ENCODE results near the gene HERC4.

HERC4 gene, protein sequence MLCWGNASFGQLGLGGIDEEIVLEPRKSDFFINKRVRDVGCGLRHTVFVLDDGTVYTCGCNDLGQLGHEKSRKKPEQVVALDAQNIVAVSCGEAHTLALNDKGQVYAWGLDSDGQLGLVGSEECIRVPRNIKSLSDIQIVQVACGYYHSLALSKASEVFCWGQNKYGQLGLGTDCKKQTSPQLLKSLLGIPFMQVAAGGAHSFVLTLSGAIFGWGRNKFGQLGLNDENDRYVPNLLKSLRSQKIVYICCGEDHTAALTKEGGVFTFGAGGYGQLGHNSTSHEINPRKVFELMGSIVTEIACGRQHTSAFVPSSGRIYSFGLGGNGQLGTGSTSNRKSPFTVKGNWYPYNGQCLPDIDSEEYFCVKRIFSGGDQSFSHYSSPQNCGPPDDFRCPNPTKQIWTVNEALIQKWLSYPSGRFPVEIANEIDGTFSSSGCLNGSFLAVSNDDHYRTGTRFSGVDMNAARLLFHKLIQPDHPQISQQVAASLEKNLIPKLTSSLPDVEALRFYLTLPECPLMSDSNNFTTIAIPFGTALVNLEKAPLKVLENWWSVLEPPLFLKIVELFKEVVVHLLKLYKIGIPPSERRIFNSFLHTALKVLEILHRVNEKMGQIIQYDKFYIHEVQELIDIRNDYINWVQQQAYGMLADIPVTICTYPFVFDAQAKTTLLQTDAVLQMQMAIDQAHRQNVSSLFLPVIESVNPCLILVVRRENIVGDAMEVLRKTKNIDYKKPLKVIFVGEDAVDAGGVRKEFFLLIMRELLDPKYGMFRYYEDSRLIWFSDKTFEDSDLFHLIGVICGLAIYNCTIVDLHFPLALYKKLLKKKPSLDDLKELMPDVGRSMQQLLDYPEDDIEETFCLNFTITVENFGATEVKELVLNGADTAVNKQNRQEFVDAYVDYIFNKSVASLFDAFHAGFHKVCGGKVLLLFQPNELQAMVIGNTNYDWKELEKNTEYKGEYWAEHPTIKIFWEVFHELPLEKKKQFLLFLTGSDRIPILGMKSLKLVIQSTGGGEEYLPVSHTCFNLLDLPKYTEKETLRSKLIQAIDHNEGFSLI

DNA sequence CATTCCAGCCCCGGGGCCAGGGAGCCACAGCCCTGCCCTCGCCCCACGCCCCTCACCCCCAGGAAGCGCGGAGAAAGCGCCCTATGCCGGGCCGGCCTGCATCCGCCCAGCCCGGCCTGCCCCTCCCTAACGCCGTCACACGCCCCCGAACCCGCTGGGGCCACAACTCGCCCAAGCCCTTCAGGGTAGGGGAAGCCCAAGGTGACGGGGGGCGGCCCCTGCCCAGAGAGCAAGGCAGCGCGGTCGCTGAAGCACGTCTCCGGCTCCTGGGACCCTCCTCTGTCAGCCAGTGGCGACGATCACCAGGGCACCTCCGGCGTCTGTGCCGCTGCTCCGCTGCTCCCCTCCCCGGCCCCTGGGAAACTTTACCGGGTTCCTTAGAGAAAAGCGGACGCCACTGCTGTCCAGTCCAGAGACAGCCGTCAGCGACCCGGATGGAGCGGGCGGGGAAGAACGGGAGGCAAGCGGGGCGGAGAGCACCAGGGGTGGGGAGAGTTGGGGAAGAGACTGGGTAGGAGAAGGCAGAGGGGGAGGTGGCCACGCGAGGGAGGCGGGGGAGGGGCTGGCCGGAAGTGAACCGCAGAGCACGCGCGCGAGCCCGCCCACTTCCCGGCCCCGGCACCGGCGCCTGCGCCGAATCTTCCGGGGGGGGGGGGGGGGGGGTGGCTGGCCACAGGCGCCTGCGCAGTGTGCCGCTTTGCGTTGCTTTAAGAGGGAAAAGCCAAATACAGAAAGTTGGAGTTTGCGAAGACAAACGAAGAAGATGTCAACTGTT, at the start of gene HERC4:
Gene HERC4, minus strand, starts transcription at position 509 of the 775 bp plus-strand sequence. CDS start 2,175 bp downstream, outside the sequence.
- peak; percentile 95 for DNase-seq

GRCh38 chr10:68124718-68125117, 49.6 kb upstream of the HERC4 start:
- no peak for DNase-seq

DNA sequence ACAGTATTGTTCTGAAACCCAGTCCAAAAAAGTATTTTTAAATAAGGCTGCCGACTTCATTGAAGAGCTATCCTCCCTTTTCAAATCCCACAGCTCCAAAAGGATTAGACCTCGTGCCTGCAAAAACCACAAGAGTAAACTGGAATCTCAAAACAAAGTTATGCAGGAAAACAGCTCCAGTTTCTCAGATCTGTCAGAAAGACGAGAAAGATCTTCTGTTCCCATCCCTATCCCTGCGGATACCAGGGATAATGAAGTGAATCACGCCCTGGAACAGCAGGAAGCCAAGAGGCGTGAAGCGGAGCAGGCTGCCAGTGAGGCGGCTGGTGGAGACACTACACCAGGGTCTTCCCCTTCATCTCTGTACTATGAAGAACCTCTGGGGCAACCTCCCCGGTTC, 46.8 kb upstream of the HERC4 start:
- DNase-seq: no peak

GRCh38 chr10:68121020-68121743, 46.1 kb upstream of the HERC4 start:
- no peak for DNase-seq

- DNase-seq: no peak
Measured at GRCh38 chr10:68118657-68119056, 43.6 kb upstream of the HERC4 start.

GRCh38 chr10:68112837-68113236, 37.8 kb upstream of the HERC4 start:
- DNase-seq: no peak

GRCh38 chr10:68111584-68111983, 36.5 kb upstream of the HERC4 start:
- DNase-seq: no peak

- peak; percentile 58 for DNase-seq
Measured at GRCh38 chr10:68110027-68110426, 34.9 kb upstream of the HERC4 start.

DNA sequence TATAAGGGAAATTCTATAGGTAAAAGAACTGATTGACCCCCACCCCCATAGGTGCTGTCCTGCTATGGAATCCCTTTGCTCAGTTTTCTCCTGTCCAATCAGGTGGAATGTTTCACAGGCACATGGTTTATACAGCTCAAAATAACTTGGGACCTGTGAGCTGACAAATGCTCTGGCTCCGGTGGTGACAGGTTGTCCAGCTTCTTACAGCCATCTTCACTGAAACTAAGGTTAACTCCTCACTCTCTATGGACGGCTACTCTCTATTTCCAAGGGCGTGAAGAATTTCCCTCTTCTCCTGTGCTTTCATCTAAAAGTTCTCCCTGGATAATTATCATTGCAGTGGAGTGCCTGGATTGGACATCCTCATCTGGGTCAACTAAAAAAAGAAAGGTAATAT, 34.2 kb upstream of the HERC4 start, which contains the start of gene MYPN:
Gene MYPN, plus strand, starts transcription at position 158 of the 400 bp plus-strand sequence. CDS start 11,951 bp downstream, outside the sequence.
- DNase-seq: no peak

- no peak for DNase-seq
Measured at GRCh38 chr10:68108653-68109052, 33.6 kb upstream of the HERC4 start.

DNA sequence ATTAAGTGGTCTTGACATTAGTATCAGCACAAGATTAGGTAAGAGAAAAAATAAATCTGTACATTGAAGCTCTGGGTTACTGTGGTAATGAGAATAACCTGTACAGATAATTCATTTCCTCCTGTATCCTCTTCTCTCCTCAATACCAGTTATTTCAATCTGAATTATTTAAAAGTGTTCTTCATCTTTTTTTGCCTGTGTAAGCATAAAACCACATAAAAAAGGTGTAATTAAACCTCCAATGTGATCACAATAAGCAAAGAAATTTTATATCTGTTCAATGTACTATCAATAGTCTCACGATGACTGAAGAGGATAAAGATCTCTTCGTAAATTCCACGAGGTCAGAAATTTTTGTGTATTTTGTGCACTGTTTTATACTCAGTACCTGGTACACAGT, 33.0 kb upstream of the HERC4 start:
- DNase-seq: no peak

DNA sequence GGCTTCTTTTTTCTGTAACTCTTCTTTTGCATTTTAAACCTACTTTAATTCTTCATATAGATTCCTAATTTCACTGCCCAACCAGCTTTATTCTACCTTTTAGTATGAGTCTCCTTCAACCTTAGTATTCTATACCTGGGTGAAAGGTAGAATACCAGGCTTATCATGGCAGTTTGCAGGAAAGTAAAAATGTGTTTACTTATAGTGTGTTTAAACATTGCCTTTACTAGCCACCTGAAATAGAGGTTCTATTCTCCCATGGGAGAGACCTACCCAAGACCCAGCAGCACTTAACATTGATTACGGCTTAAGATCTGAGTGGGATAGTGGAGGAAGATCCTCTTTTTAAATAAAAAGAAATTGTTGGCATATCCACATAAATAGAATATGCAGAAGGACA, 32.6 kb upstream of the HERC4 start:
- DNase-seq: no peak

- DNase-seq: peak; percentile 97
Measured at GRCh38 chr10:68106656-68107055, 31.6 kb upstream of the HERC4 start.

DNA sequence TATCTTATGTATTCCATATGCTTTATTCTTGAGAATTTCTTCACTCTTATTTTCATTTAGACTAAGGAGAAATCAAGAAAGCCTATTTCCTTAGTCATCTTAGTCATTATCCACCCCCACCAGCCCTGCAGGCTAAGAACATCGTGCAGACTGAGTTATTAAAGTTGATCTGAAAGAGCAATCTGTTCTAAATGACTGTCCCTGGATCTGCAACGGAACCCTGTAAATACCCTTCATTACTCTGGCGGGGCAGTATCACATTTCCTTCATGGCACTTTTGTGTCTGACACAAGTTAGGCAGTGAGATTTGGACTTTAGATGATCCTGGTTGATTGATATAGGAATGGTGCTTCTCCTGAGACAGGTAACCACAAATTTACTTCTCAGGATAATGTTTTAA, 30.7 kb upstream of the HERC4 start:
- DNase-seq: peak; percentile 81

DNA sequence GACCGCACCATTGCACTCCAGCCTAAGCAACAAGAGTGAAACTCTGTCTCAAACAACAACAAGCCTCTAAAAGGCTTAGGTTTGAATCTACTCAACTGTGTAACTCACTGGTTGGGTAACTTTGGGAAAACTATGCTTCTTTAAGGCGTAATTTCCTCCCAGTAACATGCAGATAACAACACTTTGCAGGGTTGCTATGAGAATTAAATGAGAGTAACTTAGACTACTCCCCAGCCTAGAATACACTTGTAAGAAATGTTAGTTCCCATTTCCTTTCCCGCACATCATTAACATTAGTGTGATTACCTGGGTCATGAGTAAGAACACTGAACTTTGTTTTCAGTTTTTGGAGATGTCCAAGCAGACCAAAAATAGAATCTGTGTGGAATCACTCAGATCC, 28.8 kb upstream of the HERC4 start:
- no peak for DNase-seq

GRCh38 chr10:68103261-68103878, 28.3 kb upstream of the HERC4 start:
- no peak for DNase-seq

GRCh38 chr10:68101066-68101465, 26.0 kb upstream of the HERC4 start:
- DNase-seq: no peak

- peak; percentile 93 for DNase-seq
Measured at GRCh38 chr10:68099736-68100135, 24.7 kb upstream of the HERC4 start.

DNA sequence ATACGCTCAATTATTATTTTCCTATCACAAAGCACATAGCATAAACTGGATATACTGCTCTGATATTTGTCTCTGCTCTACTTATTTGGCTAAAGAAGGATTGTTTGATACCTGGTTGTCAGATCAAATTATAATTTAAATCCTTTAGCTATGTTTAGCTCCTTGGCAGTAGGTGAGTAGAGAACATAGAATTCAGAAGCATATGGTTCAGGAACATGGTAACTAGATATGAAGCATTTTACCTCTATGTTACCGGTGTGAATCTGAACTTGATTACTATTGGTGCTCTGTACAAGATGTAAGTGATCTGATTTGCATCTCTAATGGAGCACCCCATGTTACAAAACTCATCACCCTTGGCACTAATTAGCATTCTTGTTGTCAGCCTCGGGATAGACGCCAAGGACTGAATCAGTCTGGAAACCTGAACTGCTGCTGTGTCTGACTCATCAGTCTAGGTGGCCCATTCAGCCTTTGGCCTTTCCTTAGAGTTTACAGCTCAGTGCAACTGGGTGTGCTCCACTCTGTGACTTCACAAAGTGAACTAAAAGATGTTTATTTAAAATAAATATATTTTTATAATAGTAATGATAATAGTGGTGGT, 21.9 kb upstream of the HERC4 start:
- peak; percentile 96 for DNase-seq

DNA sequence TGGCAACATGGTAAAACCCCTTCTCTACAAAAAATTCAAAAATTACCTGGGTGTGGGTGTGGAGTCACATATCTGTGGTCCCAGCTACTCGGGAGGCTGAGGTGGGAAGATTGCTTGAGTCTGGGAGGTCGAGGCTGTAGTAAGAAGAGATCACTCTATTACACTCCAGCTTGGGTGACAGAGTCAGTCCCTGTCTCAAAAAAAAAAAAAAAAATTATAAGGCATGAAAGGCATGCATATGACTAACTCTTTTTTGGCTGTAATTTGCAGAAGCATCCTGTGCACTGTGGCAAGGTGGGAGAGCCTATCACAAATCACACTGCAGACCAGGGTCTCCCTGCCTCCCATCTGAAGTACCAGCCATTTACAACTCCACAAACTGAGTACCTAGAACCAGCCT, 20.1 kb upstream of the HERC4 start:
- peak; percentile 86 for DNase-seq

- peak; percentile 42 for DNase-seq
Measured at GRCh38 chr10:68092512-68092911, 17.4 kb upstream of the HERC4 start.

Data from HCEC 1CT (cell line).